ENCODE results near the gene MSH6. TPM values are rescaled to one million over a fixed set of nuclear protein-coding genes. Genes with fewer than 3 reads are reported as not detected.
A peak's percentile ranks its signal among the peaks of the same experiment; 100 is the strongest.

MSH6 gene, protein sequence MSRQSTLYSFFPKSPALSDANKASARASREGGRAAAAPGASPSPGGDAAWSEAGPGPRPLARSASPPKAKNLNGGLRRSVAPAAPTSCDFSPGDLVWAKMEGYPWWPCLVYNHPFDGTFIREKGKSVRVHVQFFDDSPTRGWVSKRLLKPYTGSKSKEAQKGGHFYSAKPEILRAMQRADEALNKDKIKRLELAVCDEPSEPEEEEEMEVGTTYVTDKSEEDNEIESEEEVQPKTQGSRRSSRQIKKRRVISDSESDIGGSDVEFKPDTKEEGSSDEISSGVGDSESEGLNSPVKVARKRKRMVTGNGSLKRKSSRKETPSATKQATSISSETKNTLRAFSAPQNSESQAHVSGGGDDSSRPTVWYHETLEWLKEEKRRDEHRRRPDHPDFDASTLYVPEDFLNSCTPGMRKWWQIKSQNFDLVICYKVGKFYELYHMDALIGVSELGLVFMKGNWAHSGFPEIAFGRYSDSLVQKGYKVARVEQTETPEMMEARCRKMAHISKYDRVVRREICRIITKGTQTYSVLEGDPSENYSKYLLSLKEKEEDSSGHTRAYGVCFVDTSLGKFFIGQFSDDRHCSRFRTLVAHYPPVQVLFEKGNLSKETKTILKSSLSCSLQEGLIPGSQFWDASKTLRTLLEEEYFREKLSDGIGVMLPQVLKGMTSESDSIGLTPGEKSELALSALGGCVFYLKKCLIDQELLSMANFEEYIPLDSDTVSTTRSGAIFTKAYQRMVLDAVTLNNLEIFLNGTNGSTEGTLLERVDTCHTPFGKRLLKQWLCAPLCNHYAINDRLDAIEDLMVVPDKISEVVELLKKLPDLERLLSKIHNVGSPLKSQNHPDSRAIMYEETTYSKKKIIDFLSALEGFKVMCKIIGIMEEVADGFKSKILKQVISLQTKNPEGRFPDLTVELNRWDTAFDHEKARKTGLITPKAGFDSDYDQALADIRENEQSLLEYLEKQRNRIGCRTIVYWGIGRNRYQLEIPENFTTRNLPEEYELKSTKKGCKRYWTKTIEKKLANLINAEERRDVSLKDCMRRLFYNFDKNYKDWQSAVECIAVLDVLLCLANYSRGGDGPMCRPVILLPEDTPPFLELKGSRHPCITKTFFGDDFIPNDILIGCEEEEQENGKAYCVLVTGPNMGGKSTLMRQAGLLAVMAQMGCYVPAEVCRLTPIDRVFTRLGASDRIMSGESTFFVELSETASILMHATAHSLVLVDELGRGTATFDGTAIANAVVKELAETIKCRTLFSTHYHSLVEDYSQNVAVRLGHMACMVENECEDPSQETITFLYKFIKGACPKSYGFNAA (N-terminal part only)
- total RNA-seq = 100 to 1,000 TPM; 119 to 166 TPM

DNA sequence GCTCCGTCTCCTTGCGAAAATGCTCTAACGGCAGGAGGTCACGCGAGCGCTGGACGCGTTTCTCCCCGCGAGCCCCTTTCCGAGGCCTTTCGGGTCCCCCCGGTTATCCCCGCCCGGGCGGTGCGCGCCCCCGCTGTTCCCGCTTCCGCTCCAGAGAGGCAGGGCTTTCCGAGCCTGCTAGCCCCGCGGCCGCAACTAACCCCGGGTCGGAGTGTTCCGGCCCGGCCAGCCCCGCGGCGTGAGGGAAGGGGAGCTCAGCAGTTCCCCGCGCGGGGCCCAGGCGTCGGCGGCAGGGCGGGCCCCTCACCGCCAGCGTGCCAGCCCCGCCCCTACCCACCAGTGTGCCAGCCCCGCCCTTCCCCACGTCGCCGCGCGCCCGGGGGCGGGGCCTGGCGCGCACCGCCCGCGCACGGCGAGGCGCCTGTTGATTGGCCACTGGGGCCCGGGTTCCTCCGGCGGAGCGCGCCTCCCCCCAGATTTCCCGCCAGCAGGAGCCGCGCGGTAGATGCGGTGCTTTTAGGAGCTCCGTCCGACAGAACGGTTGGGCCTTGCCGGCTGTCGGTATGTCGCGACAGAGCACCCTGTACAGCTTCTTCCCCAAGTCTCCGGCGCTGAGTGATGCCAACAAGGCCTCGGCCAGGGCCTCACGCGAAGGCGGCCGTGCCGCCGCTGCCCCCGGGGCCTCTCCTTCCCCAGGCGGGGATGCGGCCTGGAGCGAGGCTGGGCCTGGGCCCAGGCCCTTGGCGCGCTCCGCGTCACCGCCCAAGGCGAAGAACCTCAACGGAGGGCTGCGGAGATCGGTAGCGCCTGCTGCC, at the start of gene MSH6:
Gene MSH6, plus strand, starts transcription at position 475 of the 815 bp plus-strand sequence. Its CDS starts 89 bp downstream, at position 564.
- Mint-ChIP-seq H3K9me3 (ENCODE audit: low read depth) (no peaks in the 10 kb centered on the region), H3K4me3 (peak within 1 kb of the TSS; percentile 84), H3K36me3 (ENCODE audit: low read depth) (peaks cover 21% of the 10 kb centered on the region), H3K27me3 (no peaks in the 10 kb centered on the region), H3K4me1 (peaks cover 31% of the 10 kb centered on the region), H3K27ac (peak within 1 kb of the TSS; percentile 82)
- intact Hi-C loops (cut with DNase I, micrococcal nuclease) = loop anchor here (1.0 to 10.0 kb wide), 8 partner anchors 30 to 868 kb away; partner anchors contain the start of genes FBXO11 (in 2 of the 2), MSH2 (in 2 of the 2) and MCFD2 (in 1 of the 2)
- POLR2A ChIA-PET = interaction anchor here (1.0 to 2.3 kb wide), 6 partner anchors 11 to 798 kb away, joined by 3 to 12 read pairs (median 4); partner anchors contain the start of gene MSH2
- DNase-seq = peak; percentile 93
- ATAC-seq = peak; percentile 92
- CTCF ChIA-PET = interaction anchor here (0.6 to 1.6 kb wide), 7 partner anchors 11 to 448 kb away, joined by 3 to 7 read pairs (median 4); no protein-coding TSS in a partner anchor

DNA sequence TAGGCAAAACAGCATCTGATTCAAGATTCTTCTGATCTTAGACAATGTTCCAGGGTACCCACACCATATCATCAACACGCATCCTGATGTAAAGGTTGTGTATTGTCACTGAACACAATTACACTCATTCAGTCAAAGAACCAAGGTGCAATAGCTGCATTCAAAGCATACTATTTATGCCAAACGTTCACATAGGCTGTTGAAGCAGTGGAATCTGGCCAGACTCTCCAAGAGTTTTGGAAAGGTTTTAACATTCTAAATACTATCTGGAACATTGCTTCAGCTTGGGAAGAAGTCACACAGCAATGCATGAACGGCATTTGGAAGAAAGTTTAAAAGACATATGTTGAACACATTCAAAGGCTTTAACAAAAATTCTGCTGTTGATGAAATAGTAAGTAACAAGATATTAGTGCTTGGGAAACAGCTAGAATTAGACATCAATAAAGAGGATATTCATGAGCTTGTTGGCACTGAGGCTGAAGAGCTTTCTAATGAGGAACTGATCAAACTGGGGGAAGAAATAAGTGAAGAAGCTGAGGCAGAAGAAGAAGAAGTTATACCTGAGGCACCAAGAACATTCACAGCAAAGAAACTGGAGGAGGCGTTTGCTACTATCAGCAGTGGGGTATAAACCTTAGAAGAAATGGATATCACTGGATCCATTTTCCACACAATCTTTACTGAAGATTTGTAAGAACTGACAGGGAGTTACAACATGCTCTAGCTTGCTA, 47.6 kb upstream of the MSH6 start:
- CTCF ChIA-PET = interaction anchor here (0.6 kb wide), 1 partner anchor 10 kb away, joined by 3 read pairs; no protein-coding TSS in a partner anchor
- POLR2A ChIA-PET = no interaction called here
- Mint-ChIP-seq H3K4me1 (no peaks in the 10 kb centered on the region), H3K9me3 (ENCODE audit: low read depth) (no peaks in the 10 kb centered on the region), H3K4me3 (no peak overlapping the region), H3K27me3 (no peaks in the 10 kb centered on the region), H3K27ac (no peak overlapping the region), H3K36me3 (ENCODE audit: low read depth) (no peaks in the 10 kb centered on the region)
- no peak for DNase-seq
- intact Hi-C loops (cut with DNase I, micrococcal nuclease) = no loop called here
- no peak for ATAC-seq

DNA sequence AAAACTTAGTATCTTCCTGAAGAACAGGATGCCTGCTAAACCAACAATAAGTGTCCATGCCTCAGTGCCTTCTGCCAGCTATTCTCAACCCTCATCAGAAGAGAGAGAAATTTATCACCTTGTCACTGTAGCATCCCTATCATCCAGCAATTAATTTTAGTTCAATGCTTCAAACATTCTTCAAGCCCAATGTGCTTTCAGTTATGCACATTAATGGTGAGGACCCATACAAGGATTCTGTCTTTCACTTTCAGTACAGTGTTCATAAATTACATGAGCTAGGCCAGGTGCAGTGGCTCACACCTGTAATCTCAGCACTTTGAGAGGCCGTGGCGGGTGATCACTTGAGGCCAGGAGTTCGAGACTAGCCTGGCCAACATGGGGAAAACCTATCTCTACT, 47.0 kb upstream of the MSH6 start:
- Mint-ChIP-seq H3K9me3 (ENCODE audit: low read depth) (no peaks in the 10 kb centered on the region), H3K4me1 (no peaks in the 10 kb centered on the region), H3K4me3 (no peak overlapping the region), H3K36me3 (ENCODE audit: low read depth) (no peaks in the 10 kb centered on the region), H3K27ac (no peak overlapping the region), H3K27me3 (no peaks in the 10 kb centered on the region)
- intact Hi-C loops (cut with DNase I, micrococcal nuclease) = no loop called here
- DNase-seq (no peak), ATAC-seq (no peak)
- CTCF ChIA-PET = interaction anchor here (0.7 kb wide), 1 partner anchor 193 kb away, joined by 5 read pairs; no protein-coding TSS in a partner anchor
- POLR2A ChIA-PET = no interaction called here

DNA sequence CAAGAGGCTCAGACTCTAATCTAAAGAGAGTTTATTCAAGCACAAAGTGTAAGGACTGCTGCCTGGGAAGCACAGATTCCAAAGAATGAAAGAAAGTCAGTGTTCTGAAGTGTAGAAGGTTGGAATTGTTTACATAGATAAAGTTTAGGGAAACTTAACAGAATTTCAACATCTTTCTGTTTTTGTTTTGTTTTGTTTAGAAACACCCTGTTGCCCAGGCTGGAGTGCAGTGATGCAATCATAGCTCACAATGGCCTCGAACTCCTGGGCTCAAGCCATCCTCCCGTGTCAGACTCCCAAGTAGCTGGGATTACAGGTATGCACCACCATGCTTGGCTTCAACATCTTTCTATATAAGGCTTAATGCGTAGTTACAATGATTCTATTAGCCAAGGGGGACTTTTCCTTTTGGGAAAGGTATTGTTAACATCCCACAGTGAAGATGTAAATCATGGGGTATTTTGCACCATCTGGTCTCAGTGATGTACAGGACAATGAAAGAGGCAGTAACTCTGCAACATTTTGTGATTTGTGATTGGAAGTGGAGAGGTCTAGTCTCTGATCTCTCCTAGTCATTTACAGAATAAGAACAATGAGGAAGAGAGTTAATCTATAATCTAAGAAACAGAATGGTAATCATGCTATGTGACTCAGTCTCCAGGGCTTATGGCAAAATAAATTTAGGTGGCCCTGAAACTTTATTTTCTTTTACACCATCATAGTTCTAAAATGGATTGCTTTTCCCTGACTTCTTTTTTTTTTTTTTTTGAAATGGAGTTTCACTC, 45.6 kb upstream of the MSH6 start:
- Mint-ChIP-seq H3K27me3 (peaks cover 3% of the 10 kb centered on the region), H3K4me1 (peaks cover 2% of the 10 kb centered on the region), H3K4me3 (no peak overlapping the region), H3K36me3 (ENCODE audit: low read depth) (no peaks in the 10 kb centered on the region), H3K9me3 (ENCODE audit: low read depth) (no peaks in the 10 kb centered on the region), H3K27ac (no peak overlapping the region)
- DNase-seq (no peak), ATAC-seq (no peak)
- POLR2A ChIA-PET = no interaction called here
- intact Hi-C loops (cut with DNase I, micrococcal nuclease) = no loop called here
- CTCF ChIA-PET = interaction anchor here (0.7 to 1.6 kb wide), 2 partner anchors 22 to 30 kb away, joined by 3 to 7 read pairs; no protein-coding TSS in a partner anchor

DNA sequence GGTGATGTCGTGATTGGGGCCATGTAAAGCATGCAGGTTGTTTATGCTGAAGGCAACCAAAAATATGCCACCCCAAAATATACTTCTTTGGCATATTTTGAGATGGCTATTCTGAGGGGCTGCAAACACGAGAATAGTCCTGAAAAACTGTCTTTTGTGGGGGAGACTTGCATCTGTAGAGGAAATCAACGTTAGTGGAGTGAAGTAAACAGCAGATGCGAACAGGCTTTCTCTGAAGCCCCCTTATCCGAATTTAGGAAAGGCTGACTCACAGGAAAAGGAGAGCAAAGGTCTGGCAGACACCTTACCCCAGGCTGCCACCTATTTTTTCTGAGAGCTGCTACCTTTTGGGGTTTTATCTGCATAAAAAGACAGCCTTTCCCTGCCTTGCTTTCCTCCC, 44.6 kb upstream of the MSH6 start:
- no peaks in the 10 kb centered on the region for H3K36me3 Mint-ChIP-seq (ENCODE audit: low read depth)
- H3K4me1 Mint-ChIP-seq = peaks cover 2% of the 10 kb centered on the region
- no peak overlapping the region for H3K27ac Mint-ChIP-seq
- intact Hi-C loops (cut with DNase I, micrococcal nuclease) = no loop called here
- ChIA-PET POLR2A (no interaction called here), CTCF (interaction anchor here (0.7 to 1.6 kb wide), 2 partner anchors 21 to 29 kb away, joined by 3 to 7 read pairs; no protein-coding TSS in a partner anchor)
- no peaks in the 10 kb centered on the region for H3K9me3 Mint-ChIP-seq (ENCODE audit: low read depth)
- ATAC-seq (no peak), DNase-seq (no peak)
- no peak overlapping the region for H3K4me3 Mint-ChIP-seq
- H3K27me3 Mint-ChIP-seq = peaks cover 4% of the 10 kb centered on the region

DNA sequence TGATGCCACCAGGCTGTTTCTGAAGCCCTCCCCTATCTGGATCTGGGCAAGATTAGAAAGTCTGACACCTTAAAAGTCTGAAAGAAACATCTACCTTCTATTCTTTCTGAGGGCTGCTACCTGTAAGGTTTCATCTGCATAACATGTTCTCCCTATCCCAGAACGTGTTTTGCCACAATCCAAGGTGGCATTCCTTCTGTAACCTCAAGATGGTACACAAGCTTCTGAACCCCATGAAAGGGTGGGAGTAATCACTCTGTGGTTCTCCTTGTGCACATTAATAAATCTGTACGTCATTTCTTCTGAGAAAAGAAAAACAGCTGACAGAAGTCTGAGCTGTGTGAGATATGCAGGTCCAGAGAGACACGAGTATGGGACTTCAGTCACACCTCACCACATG, 41.8 kb upstream of the MSH6 start:
- no peak for ATAC-seq
- ChIA-PET CTCF (interaction anchor here (0.9 kb wide), 2 partner anchors 19 to 60 kb away, joined by 3 read pairs; no protein-coding TSS in a partner anchor), POLR2A (no interaction called here)
- no peak overlapping the region for H3K4me3 Mint-ChIP-seq
- no peak overlapping the region for H3K27ac Mint-ChIP-seq
- no peaks in the 10 kb centered on the region for H3K36me3 Mint-ChIP-seq (ENCODE audit: low read depth)
- intact Hi-C loops (cut with DNase I, micrococcal nuclease) = no loop called here
- H3K4me1 Mint-ChIP-seq = peaks cover 2% of the 10 kb centered on the region
- no peaks in the 10 kb centered on the region for H3K9me3 Mint-ChIP-seq (ENCODE audit: low read depth)
- peaks cover 15% of the 10 kb centered on the region for H3K27me3 Mint-ChIP-seq
- no peak for DNase-seq

DNA sequence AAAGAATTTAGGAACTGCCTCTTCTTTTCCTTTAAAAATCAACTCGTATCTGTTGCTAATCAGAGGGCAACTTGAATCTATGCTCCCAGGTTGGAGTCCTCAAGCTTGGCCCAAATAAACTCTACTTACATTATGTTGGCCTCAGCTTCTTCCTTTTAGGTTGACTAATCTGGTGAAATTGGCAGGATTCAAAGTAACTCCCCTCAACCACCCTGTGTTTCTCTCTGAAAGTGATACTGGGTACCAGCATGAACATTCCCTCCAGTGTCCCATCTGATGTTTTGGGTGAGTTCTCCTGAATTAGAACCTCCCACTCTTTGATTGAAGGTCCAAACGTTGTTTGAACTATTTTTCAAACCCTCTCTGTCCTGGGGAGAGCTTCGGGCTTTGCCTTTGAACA, 41.3 kb upstream of the MSH6 start:
- no peak overlapping the region for H3K27ac Mint-ChIP-seq
- intact Hi-C loops (cut with DNase I, micrococcal nuclease) = no loop called here
- ChIA-PET CTCF (interaction anchor here (0.9 kb wide), 2 partner anchors 18 to 61 kb away, joined by 3 read pairs; no protein-coding TSS in a partner anchor), POLR2A (no interaction called here)
- H3K27me3 Mint-ChIP-seq = peaks cover 15% of the 10 kb centered on the region
- no peak overlapping the region for H3K4me3 Mint-ChIP-seq
- DNase-seq = no peak
- H3K9me3 Mint-ChIP-seq (ENCODE audit: low read depth) = peaks cover under 1% of the 10 kb centered on the region
- H3K4me1 Mint-ChIP-seq = peaks cover 2% of the 10 kb centered on the region
- ATAC-seq = no peak
- no peaks in the 10 kb centered on the region for H3K36me3 Mint-ChIP-seq (ENCODE audit: low read depth)

DNA sequence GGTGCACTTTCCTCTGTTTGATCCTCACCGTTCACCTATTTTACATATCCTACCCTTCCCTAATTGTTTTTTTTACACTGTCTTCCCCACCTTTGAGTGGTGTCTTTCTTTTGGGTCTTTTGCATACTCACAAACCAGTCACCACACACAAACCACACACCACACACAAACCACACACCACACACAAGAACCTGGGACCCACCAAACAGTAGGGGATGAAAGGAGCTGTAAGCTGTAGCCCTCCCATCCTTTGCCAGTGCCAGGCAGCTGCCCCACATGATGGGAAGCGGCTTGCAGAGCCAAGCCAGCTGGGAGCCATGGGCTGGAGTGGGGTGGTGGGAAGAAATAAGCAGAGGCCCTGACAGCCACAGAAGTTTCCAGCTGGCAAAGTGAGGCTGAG, 38.9 kb upstream of the MSH6 start:
- H3K36me3 Mint-ChIP-seq (ENCODE audit: low read depth) = no peaks in the 10 kb centered on the region
- H3K4me1 Mint-ChIP-seq = peaks cover 2% of the 10 kb centered on the region
- intact Hi-C loops (cut with DNase I, micrococcal nuclease) = no loop called here
- DNase-seq (no peak), ATAC-seq (no peak)
- H3K4me3 Mint-ChIP-seq = no peak overlapping the region
- no peak overlapping the region for H3K27ac Mint-ChIP-seq
- POLR2A ChIA-PET = interaction anchor here (0.7 kb wide), 1 partner anchor 16 kb away, joined by 3 read pairs; no protein-coding TSS in a partner anchor
- H3K27me3 Mint-ChIP-seq = peaks cover 15% of the 10 kb centered on the region
- H3K9me3 Mint-ChIP-seq (ENCODE audit: low read depth) = peaks cover 5% of the 10 kb centered on the region
- CTCF ChIA-PET = interaction anchor here (1.4 to 1.5 kb wide), 2 partner anchors 8 to 24 kb away, joined by 4 to 5 read pairs; no protein-coding TSS in a partner anchor

DNA sequence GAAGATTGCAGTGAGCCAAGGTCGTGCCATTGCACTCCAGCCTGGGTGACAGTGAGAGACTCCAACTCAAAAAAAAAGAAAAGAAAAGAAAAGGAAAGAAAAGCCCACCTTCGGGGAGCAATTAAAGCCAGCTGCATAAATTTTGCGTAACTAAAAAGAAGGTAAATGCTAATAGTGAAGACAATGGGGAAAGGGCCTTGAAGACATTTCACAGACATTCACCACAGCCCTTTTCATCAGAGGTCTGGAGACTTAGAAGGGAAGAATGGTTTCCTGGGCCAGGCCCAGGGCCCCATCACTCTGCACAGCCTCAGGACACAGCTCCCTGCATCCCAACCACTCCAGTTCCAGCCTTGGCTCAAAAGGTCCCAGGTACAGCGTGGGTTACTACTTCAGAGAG, 35.1 kb upstream of the MSH6 start:
- Mint-ChIP-seq H3K27me3 (peaks cover 13% of the 10 kb centered on the region), H3K4me3 (no peak overlapping the region), H3K9me3 (ENCODE audit: low read depth) (peaks cover 5% of the 10 kb centered on the region), H3K27ac (no peak overlapping the region), H3K4me1 (peaks cover 12% of the 10 kb centered on the region), H3K36me3 (ENCODE audit: low read depth) (no peaks in the 10 kb centered on the region)
- no peak for ATAC-seq
- CTCF ChIA-PET = no interaction called here
- no peak for DNase-seq
- intact Hi-C loops (cut with DNase I, micrococcal nuclease) = no loop called here
- POLR2A ChIA-PET = no interaction called here
